C4-2B (cell line): ENCODE results near the gene MPP3.

Source experiments
- H3K27ac ChIP-seq: fragments of 450-650 bp; 2 replicates; pipeline ENCODE4 v1.5.1; 2017
- CTCF ChIP-seq: fragments of 450-650 bp; conservative IDR thresholded peaks from 2 replicates; pipeline ENCODE4 v1.5.1; 2017; ENCODE audit warnings: mild to moderate bottlenecking
- ZFX ChIP-seq: fragments of 450-650 bp; IDR thresholded peaks from 2 replicates; pipeline ENCODE4 v1.6.1; 2017

Gene MPP3

GRCh38 chr17:43757171-43757660, 75.7 kb downstream of the MPP3 start:
- no peak for TF ChIP-seq CTCF
- no peak for TF ChIP-seq ZFX
- H3K27ac ChIP-seq = no peak overlapping the region

- no peak overlapping the region for H3K27ac ChIP-seq
- TF ChIP-seq ZFX (no peak), CTCF (no peak)
Measured at GRCh38 chr17:43756201-43756600, 76.7 kb downstream of the MPP3 start.

GRCh38 chr17:43755389-43755875, 77.5 kb downstream of the MPP3 start:
- TF ChIP-seq CTCF = no peak
- no peak for TF ChIP-seq ZFX
- no peak overlapping the region for H3K27ac ChIP-seq

GRCh38 chr17:43754947-43755346, 78.0 kb downstream of the MPP3 start:
- H3K27ac ChIP-seq = no peak overlapping the region
- TF ChIP-seq CTCF = no peak
- TF ChIP-seq ZFX = no peak

- no peak overlapping the region for H3K27ac ChIP-seq
- TF ChIP-seq CTCF (no peak), ZFX (no peak)
Measured at GRCh38 chr17:43753493-43754129, 79.3 kb downstream of the MPP3 start.
